HG03432 (cell line): ENCODE measurements around the gene COPB1.

Source experiments
- ATAC-seq: cut with Tn5 transposase; IDR thresholded peaks from one replicate; pipeline ENCODE4 v1.9.1; 2021; ENCODE audit warnings: mild to moderate bottlenecking, moderate library complexity; ENCODE audit not compliant: unreplicated experiment

The COPB1 gene

DNA sequence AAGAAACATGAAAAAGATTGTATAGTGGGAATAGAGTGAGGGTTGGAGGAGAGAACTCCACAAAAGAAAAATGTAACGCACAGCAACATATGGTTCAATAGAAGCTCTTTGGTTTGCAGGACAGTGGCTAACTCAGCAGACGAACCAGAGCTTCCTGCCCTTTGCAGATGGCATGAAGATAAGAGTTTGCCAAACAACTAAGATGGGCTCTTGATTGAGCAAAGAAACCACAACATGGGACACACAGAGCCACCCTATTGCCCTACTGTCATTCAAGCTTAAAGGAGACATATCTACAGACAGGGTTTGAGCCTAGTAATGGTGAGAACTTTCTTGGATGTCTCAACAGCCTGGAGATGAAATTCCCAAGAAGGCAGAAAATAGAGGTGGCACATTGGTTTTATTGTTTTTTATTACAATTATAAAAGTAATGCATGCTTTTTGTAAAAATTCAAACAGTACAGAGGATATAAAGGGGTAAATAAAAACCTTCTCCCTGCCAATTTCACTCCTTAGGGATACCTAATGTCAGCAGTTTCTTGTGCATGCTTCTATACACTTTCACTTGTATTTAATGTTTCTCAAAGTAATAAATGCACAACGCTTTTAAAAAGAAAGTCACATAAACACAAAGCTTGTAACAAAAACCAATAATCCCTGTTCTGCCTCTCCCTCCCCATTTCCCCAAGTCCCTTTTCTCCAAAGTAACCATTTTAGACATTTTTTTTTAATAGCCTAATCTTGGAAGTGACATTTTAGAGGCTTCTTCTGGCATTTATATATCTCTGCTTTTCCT lies 63.7 kb downstream of the COPB1 start:
- ATAC-seq, result no peak

DNA sequence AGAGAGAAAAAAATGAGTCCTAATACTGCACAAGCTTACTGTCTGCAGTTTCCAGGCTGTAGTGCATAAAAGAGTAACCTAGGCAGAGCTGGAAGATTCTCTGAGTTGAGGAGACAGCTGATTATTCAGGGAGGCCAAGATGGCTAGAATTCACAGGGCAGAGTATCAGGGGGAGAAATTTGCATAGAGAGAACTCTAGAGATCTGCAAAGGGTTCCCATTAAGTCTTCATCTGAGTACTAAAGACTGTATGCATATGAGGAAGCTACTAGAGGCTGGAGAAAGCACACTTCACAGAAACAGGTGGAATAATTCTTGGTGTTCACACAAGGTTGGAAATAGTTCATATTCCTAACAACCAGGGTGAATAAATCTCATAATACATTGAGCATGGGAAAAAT lies 74.0 kb downstream of the COPB1 start:
- no peak for ATAC-seq

DNA sequence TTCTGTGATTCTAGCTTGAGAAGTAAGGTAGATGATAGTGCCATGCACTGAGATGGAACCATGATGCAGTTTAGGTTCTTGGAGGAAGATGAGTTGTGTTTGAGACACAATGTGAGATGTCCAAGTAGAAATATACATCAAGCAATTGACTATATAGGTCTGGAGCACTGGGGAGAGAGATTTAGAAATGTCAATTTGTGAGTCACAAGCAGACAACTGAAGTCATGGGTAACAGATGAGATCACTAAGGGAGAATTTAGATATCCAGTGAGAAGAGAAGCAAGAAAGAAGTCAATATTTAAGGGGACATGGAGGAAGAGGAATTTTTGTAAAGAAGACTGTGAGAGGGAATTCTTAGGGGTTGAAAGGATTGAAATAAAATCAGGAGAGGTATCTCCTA lies 75.5 kb downstream of the COPB1 start:
- no peak for ATAC-seq

DNA sequence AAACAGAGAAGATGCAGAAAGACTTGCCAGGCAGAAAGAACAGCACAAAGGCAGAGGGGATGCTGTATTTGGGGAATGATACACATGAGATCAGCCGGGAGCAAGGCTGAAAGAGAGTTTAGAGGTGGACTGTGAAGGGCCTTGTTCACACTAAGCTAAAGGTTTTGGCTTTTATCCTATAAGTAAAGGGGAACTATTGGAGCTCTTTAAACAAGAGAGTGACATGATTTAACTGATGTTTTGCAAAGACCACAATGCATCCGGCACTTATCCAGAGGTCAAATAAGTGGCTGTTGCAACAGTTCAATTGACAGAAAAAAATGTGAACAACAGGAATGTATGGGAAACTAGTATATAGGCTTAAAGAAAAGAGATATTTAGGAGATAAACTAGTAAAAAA lies 76.0 kb downstream of the COPB1 start:
- no peak for ATAC-seq

DNA sequence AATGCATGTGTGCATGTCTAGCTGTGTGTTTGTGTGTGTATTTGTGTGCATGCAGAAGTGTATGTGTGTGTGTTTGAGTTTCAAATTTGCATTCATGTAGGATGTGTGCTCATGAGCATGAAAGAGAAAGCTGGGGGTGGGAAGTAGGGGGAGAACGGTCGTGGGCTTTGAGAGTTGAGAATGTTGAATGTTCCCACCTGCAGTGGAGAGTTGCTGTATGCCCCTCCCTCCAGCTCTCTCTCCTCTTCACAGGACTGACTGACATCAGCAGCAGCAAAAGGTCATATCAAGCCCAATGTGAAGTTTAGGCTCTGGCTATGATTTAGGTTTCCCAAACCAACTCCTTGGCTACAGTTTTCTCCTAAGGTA lies 76.8 kb downstream of the COPB1 start:
- ATAC-seq, result no peak

DNA sequence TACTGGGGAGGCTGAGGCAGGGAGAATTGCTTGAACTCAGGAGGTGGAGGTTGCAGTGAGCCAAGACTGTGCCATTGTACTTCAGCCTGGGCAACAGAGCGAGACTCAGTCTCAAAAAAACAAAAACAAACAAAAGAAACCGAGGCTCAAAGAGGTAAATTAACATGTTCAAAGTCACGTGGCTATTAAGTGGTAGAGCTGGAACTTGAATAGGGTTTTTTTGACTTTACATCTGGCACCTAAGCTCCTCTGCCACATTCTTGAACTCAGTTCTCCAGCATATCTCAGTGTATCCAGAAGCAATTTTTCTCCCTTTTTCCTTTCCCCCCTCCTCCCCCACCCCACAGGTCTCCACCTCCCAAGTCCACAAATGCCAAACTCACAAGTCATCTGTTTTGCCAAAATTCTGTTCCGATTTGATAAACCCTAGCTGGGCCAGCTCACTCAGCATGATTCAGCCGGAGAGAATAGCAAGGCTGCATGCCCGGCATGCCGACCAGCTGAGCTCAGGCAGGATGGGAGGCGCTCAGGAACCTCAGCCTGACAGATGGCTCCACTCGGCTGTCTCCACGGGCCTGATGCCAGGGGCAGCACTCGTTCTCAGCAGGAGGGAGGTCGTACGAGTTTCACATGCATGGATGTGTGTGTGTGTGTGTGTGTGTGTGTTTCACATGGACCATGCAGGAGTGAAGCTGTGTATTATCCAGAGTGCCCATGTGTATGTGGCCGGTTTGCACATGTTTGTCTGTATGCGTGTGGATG lies 77.4 kb downstream of the COPB1 start:
- ATAC-seq, result no peak

DNA sequence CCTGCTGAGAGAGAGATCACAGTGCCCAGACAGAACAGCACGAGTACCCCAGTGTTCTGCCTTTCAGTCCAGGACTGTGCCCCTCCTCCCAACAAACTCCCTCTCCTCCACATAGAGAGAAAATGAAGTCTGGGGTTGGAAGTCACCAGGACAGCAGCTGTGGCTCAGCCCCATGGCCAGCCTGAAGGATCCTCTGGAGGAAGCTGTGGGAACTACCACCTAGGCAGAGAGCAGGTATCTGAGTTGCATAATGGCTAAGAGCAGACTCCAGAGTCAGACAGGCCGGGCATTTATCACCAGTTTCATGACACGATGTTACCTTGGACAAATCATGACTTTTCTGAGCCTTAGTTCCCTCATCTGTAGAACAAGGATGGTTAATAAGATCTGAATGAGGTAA lies 79.4 kb downstream of the COPB1 start:
- no peak for ATAC-seq

DNA sequence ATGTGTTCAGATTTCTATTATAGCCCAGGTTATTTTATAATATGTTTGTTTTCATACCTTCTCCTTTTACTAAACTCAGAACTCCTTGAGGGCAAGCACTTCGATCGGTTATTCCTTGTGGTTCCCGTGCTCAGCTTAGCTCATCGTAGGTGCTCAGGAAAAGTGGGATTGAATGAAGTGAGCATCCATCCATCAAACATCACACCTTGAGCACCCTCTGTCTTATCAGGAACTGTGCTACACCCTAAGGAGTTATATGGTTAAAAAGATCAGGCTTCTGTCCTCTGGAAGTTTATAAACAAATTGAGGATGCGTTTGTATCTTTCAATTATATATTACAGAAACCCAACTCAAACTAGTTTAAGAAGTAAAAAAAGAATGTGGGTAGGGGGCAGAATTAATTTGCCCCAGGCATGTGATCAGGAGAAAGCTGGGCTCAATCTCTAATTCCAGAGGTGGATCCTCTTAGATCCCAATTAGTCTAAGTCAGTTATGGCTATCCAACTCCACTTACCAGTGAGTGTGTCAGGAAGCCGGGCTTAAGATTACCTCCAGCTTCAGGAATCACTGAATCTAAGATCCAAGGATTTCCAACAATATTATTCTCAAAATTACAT lies 80.7 kb downstream of the COPB1 start:
- no peak for ATAC-seq

DNA sequence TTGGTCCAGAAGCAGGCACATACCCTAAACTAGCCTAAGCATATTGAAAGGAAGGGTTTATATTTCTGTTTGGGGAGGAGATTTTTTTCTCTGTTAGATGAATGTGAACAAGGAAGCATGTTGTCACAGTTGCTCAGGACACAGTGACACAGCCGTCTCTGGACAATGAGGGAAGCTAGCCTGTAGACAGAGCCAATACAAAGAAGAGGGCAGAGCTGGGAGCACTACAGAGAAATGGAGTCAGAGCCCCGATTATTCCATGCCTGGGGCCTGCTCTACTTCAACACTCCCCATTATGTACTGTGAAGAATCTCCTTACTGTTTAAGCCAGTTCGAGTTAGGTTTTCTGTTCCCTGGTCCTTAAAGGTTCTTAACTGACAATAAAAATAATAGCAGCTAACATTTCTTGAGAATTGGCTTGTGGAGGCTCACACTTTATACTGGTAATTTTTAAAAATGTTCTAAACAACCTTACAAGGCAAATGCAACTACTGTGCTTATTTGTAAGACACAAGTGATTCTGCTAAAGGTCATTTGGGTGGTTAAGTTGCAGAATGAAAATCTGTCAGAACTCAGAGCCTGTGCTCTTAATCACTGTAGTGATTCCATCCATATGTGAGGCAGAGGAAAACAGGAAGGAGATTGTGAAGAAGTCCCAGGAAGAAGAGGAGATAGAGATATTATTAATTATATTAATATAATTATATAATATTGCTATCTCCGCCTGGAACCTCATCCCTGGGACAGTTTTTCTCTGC lies 81.8 kb downstream of the COPB1 start:
- ATAC-seq, result no peak

DNA sequence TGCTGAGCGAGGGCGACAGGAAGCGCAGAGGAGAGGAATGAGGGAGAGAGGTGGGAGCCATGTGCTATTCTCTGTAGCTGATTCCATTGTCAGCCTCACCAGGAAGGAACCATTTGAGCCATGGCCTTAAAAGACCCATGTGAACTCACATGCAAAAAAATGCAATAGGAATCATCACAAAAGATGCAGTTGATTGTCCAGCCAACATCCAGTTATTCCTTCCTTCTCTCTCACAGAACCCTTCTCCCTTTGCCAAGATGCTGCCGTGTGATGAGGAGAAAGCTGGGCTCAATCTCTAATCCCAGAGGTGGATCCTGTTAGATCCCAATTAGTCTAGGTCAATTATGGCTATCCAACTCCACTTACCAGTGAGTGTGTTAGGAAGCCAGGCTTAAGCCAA lies 82.4 kb downstream of the COPB1 start:
- no peak for ATAC-seq

DNA sequence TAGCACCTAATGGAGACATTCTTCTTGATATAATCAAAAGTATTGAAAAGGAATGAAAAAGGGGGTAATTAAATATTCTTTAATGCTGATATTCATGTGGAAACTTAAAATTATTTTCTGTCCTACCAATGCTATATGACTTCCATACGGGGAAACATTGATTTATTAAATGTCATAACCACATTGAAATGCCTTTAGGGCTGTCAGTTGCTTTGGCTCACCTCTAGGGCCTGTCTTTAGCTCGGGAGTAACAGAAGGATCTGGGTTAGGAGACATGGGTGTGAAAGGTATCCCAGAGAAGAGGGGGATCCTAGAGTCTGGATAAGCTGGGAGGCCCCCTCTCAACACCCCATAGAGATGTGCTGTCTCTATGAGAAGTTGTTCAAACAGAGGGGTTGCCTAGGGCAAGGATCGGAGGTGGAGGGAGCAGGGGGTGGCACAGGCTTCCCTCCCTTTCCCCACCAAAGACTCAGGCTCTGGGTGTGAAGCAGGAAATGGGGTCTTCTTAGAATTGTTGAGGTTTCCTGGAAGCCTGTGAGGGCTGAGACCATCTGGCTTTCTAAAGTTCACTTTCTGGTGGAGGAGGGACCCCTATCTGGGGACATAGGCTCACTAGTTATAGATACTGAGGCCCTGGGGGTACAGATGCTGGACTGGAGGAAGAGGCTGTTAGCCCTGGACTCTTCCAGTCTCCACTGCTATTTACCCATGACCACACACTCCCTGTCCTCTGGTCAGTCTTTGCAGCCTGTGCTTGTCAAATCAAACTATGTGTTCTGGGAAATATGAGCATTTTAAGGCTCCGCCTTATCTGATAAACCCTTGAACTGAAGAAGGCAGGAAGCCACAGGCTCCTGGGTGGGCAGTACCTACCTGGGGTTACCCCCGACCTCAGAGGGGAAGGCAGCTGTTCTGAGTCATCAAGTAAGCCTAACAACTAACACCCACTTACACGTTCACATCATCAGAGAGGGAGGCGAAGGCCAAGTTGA lies 84.8 kb downstream of the COPB1 start:
- ATAC-seq, result peak; percentile 91

DNA sequence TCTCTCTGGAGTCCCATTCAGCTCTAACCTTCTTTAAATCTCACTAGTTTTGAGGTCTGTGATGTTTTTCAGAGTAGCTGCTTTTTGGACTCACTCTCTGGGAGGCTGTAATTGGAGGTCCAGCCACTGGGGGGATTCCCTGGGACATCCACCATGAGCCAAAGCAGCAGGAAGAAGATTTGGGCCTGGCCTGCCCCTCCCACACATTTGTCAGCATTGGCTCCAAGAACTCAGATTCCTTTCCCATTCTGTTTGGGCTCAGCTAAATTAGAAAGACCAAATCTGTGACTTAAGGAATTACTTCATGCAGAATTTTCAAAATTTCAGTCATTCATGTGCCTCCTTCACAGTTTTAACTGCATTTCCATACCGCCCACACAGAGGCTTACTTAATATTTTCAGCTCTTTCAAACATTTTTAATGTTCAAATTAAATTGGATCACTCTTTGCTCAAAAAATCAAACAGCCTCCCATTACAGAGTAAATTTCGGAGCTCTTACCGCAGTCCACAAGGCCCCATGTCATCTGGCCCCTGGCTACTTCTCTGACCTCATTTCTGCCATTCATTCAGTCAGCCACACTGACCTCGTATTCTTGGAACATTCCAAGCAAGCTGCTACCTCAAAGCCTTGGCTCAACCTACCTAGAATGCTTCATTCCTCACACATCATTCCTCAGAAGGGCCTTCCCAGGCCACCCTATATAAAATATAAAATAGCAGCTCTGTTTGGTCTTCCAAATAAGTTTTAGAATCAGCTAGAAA lies 86.1 kb downstream of the COPB1 start:
- no peak for ATAC-seq

DNA sequence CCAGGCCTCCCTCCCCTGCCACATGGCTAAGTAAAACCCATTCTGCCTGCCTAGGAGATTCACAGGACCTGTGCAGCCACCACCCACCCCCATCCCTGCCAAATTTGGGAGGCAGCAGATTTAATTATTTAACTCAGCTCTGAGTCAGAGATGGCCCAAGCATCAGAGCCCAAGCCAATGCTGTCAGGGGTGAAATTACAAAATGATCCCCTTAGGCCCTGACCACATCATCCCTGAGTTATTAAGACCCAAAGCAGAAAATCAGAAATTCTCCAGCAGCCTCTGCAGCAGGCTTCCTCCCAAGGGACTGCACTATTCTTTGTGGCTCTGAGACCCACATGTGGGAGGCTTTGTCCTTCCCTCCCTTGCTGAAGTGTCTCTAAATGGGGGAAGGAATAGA lies 87.8 kb downstream of the COPB1 start:
- ATAC-seq, result no peak

DNA sequence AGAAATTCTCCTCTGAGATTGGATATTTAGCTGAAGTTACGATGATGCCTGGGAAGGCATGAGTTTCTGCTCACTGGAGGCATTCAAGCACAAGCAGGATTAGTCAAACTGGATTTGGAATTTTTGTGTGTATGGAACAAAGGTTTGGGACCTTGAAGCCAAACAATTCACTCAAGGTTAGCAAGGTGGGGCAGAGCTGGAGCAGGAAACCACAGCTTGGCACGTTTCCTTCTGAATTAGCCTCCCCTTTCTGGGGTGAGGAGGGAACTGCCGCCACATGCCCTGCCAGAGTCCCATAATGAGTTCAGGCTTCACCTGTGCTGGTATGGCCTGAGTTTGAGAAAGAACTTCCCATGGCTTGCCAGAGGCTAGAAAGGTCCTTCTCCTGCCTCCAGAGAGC lies 89.7 kb downstream of the COPB1 start:
- no peak for ATAC-seq

DNA sequence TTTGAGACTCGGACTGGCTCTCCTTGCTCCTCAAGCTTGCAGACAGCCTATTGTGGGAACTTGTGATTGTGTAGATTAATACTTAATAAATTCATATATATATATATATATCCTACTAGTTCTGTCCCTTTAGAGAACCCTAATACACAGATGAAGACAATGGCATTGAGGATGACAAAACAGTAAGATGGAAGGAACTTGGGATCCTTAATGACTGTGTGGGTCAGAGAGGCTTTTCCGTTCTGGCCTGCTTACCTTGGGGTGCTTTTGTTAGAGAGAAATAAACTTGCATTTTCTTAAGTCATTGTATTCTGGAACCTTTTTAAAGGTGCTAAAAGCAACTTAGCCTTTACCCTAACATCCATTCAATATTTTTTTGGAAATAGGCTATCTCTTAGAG lies 91.0 kb downstream of the COPB1 start:
- no peak for ATAC-seq
